Testis (tissue), 3 donors: Measurements from ENCODE around the gene CUBN. TPM values are rescaled to one million over a fixed set of nuclear protein-coding genes. Genes with fewer than 3 reads are reported as not detected.

Experiments used
- DNase-seq: peaks from one replicate; pipeline ENCODE4 v3.0.0-alpha.2; 2019
- H3K27ac ChIP-seq, 2 donors: fragments of 200-600 bp; sonication (generic); one replicate each; pipeline ENCODE4 v1.5.1; 2019
- H3K27me3 ChIP-seq: fragments of 200-600 bp; sonication (generic); one replicate; pipeline ENCODE4 v1.5.1; 2019
- H3K36me3 ChIP-seq: fragments of 200-600 bp; sonication (generic); one replicate; pipeline ENCODE4 v1.5.1; 2017; ENCODE audit warnings: low read depth; ENCODE audit errors: missing control alignments
- H3K4me1 ChIP-seq: fragments of 200-600 bp; sonication (generic); one replicate; pipeline ENCODE4 v1.5.1; 2019
- H3K4me3 ChIP-seq, 2 donors: fragments of 200-600 bp; sonication (generic); one replicate each; pipeline ENCODE4 v1.5.1; 2017 to 2019
- H3K9me3 ChIP-seq: fragments of 200-600 bp; sonication (generic); one replicate; pipeline ENCODE4 v1.5.1; 2017
- CTCF ChIP-seq, 3 experiments: fragments of 450-650 bp in 2 of 3; fragments of 200-600 bp in 1 of 3; sonication (generic) in 1 of 3; IDR thresholded peaks; one replicate each; pipeline ENCODE4 v1.5.1; 2016 to 2019; ENCODE audit warnings: antibody characterized with exemption in 3 of 3, mild to moderate bottlenecking in 2 of 3, moderate library complexity in 1 of 3
- POLR2A ChIP-seq: fragments of 450-650 bp; IDR thresholded peaks from one replicate; pipeline ENCODE4 v1.6.1; 2017; ENCODE audit warnings: antibody characterized with exemption, mild to moderate bottlenecking, moderate library complexity
- WGBS, 2 donors: methylation state at CpG; one replicate each; pipeline ENCODE4 v1.1.5; 2018; 5-methylcytosine and 5-hydroxymethylcytosine counted together
- intact Hi-C: fragments of 100-400 bp; cut with DNase I; formaldehyde crosslinking; loops from one replicate; pipeline ENCODE4 v1.15.1; 2023; ENCODE audit warnings: low total_unique reads
- polyA plus RNA-seq: library from polyadenylated mRNA; stranded (reverse); fragments of 350-450 nt; fragmentation: Illumina TruSeq; extraction: RNeasy Lipid Tissue Mini Kit (QIAGEN cat#74804); gene quantifications from one replicate; pipeline ENCODE4 v1.2.3, GENCODE V29; 2014; ENCODE audit warnings: low read depth, low replicate concordance; ENCODE audit not compliant: insufficient read depth
- total RNA-seq, 2 donors: library from RNA; depleted of rRNA; stranded (reverse); fragments of >200 nt; gene quantifications; one replicate each; pipeline ENCODE4 v1.2.3, GENCODE V29; 2016

Gene CUBN
- total and polyA plus RNA-seq, 3 donors from 2014 or later: 11.0 to 39.3 (median 19.2) TPM

GRCh38 chr10:16811292-16811691 is 318.3 kb downstream of the CUBN start:
- no peak for DNase-seq
- Histone ChIP-seq H3K36me3 (no peaks in the 10 kb centered on the region), H3K27ac (no peak overlapping the region), H3K4me1 (peaks cover 5% of the 10 kb centered on the region), H3K27me3 (no peaks in the 10 kb centered on the region), H3K9me3 (no peaks in the 10 kb centered on the region), H3K4me3 (no peak overlapping the region)
- TF ChIP-seq CTCF (IDR thresholded peaks at IDR 0.05): no peak
- TF ChIP-seq POLR2A: no peak
- intact Hi-C loops: no loop called here
- 94 to 98% methylated on average over 3 of the region's 3 CpGs for WGBS, 2 donors

GRCh38 chr10:16809074-16809718 is 320.4 kb downstream of the CUBN start:
- 88 to 95% methylated on average over 6 of the region's 6 CpGs for WGBS, 2 donors
- H3K36me3 ChIP-seq: no peaks in the 10 kb centered on the region

GRCh38 chr10:16804123-16804522 is 325.5 kb downstream of the CUBN start:
- intact Hi-C loops: no loop called here
- DNase-seq: no peak
- H3K4me3 ChIP-seq: no peak overlapping the region
- no peaks in the 10 kb centered on the region for H3K4me1 ChIP-seq
- no peaks in the 10 kb centered on the region for H3K36me3 ChIP-seq
- H3K27me3 ChIP-seq: no peaks in the 10 kb centered on the region
- TF ChIP-seq POLR2A (no peak), CTCF (IDR thresholded peaks at IDR 0.05) (no peak)
- H3K9me3 ChIP-seq: no peaks in the 10 kb centered on the region
- H3K27ac ChIP-seq: no peak overlapping the region
- 85 to 86% methylated on average over 4 of the region's 4 CpGs for WGBS, 2 donors

More at GRCh38 chr10:16809074-16809718, 320.4 kb downstream of the CUBN start:
- no peak overlapping the region for H3K4me3 ChIP-seq
- peak; percentile 66 for DNase-seq
- no peaks in the 10 kb centered on the region for H3K27me3 ChIP-seq
- intact Hi-C loops: no loop called here
- H3K9me3 ChIP-seq: no peaks in the 10 kb centered on the region
- no peak overlapping the region for H3K27ac ChIP-seq
- TF ChIP-seq CTCF (IDR thresholded peaks at IDR 0.05) (peak in 2 of 3 experiments; percentile 17 to 35), POLR2A (no peak)
- no peaks in the 10 kb centered on the region for H3K4me1 ChIP-seq

GRCh38 chr10:16803464-16803863 is 326.1 kb downstream of the CUBN start:
- Histone ChIP-seq H3K9me3 (no peaks in the 10 kb centered on the region), H3K27me3 (no peaks in the 10 kb centered on the region), H3K36me3 (no peaks in the 10 kb centered on the region), H3K4me1 (no peaks in the 10 kb centered on the region), H3K27ac (no peak overlapping the region), H3K4me3 (no peak overlapping the region)
- TF ChIP-seq CTCF (IDR thresholded peaks at IDR 0.05) (no peak), POLR2A (no peak)
- DNase-seq: no peak
- 55 to 60% methylated on average over 2 of the region's 2 CpGs for WGBS, 2 donors
- intact Hi-C loops: no loop called here

GRCh38 chr10:16799621-16800020 is 330.0 kb downstream of the CUBN start:
- H3K27me3 ChIP-seq: no peaks in the 10 kb centered on the region
- intact Hi-C loops: no loop called here

More at GRCh38 chr10:16799621-16800020, 330.0 kb downstream of the CUBN start:
- WGBS, 2 donors: 79 to 86% methylated on average over 8 of the region's 8 CpGs
- TF ChIP-seq POLR2A (no peak), CTCF (IDR thresholded peaks at IDR 0.05) (no peak)
- Histone ChIP-seq H3K4me1 (no peaks in the 10 kb centered on the region), H3K4me3 (no peak overlapping the region), H3K9me3 (no peaks in the 10 kb centered on the region), H3K36me3 (no peaks in the 10 kb centered on the region), H3K27ac (no peak overlapping the region)
- no peak for DNase-seq
